T-helper 17 cell (primary cell): Measurements from ENCODE around the gene MRPL21. TPM values are rescaled to one million over a fixed set of nuclear protein-coding genes. Genes with fewer than 3 reads are reported as not detected.
A peak's percentile ranks its signal among the peaks of the same experiment; 100 is the strongest.

Experiments
- ATAC-seq: fragments of 150-1000 bp; cut with Tn5 transposase; 2 replicates; pipeline ENCODE4 v1.10.0; 2021; ENCODE audit warnings: mild to moderate bottlenecking, moderate library complexity
- DNase-seq, 3 donors: peaks; one replicate each; pipeline versions ENCODE4 v3.0.0 to v3.0.0-alpha.2; 2020 to 2021
- H3K9me3 ChIP-seq: one replicate; pipeline ENCODE4 v1.7.0; 2013; ENCODE audit warnings: low read length, mild to moderate bottlenecking; ENCODE audit not compliant: control insufficient read depth, poor library complexity, severe bottlenecking
- H3K27ac Mint-ChIP-seq: one replicate; pipeline ENCODE4 v1.8.0; 2022; ENCODE audit warnings: mild to moderate bottlenecking, moderate library complexity, mixed read lengths
- H3K27me3 Mint-ChIP-seq: one replicate; pipeline ENCODE4 v1.8.0; 2022; ENCODE audit warnings: mixed read lengths
- H3K36me3 Mint-ChIP-seq: one replicate; pipeline ENCODE4 v1.8.0; 2022; ENCODE audit warnings: low read depth, mixed read lengths
- H3K4me1 Mint-ChIP-seq: one replicate; pipeline ENCODE4 v1.8.0; 2022; ENCODE audit warnings: mild to moderate bottlenecking, mixed read lengths
- H3K4me3 Mint-ChIP-seq: one replicate; pipeline ENCODE4 v1.8.0; 2022; ENCODE audit warnings: mild to moderate bottlenecking, moderate library complexity, mixed read lengths
- total RNA-seq, 4 donors: library from RNA in 2 of 4; stranded (reverse) in 2 of 4; gene quantifications; one replicate each; pipeline ENCODE4 v1.2.3 and lab custom pipeline; 2022 to 2026

The MRPL21 gene
- 10 to 100 TPM; 34.4 to 37.2 TPM for total RNA-seq
- 16.7 to 34.6 reads per million in 2 donors for total RNA-seq (lab: John Stamatoyannopoulos, UW)

DNA sequence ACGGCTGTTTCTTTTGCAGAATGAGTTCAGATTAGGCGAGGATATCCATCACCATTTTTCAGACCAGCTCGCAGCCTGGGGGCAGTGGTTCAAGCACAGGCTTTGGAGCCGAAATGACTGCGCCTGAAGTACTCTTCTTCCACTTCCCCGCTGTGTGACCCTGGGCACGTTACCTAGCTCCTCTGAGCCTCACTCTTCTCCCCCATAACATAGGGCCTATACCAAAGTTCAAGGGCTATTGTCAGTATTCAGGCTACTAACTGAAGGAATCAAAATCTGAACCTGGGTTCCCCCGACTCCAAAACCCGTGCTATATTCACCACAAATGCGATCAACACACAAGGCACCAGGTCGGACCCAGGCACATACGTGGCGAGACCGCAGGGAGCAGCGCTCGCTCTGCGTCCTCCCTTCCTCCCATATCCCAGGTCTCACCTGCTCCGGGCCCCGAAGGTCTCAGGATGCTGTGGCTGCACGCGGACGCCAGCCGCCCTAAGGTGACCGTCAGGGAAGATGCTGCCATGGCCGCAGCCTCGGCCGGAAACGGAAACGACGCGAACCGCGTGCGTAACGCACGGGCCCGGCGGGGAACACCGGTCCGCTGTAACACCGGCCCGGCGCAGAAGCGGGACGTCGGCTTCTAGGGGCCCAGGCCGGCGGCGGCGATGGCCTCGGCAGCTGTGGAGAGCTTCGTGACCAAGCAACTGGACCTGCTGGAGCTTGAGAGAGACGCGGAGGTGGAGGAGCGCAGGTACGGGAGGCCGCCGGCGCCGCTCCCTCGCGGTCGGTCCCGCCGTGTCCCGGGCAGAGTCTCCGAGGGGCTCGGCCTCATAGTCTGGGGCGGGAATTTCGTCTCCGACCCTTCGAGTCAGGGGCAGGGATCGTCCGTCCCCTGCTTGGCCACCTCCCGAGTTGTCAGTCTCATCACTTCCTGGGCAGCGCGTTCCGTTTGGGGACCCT, at the start of gene MRPL21, which contains the start of gene IGHMBP2:
MRPL21 (minus strand) TSS at position 545 of the 960 bp plus-strand sequence; CDS start at position 523, 22 bp downstream.
IGHMBP2 (plus strand) TSS at position 604 of the 960 bp plus-strand sequence; CDS start at position 666, 62 bp downstream.
- peaks cover 4% of the 10 kb centered on the region for H3K36me3 Mint-ChIP-seq
- peak within 1 kb of the TSS; percentile 97 for H3K27ac Mint-ChIP-seq

DNA sequence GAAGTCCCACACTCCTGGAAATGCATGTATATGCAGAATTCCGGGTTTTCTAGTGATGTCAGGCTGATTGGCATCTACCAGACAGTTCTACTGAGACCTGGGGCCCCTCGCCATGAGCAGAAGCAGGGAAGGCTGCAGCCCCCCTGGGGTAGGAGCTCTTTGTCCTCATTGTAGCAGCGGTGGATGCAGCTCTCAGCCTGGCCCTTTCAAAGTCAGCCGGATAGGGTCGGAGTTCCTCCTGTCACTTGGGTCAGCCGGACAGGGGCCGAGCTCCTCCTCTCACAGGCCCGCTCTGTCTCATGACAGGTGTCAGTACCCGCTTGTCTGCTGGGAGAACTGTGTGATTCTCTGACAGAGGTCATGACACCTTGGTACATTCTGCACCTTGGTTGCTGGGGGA, 47.1 kb upstream of the MRPL21 start:
- ATAC-seq (no peak), DNase-seq (no peak)
- H3K27ac Mint-ChIP-seq: no peak overlapping the region
- H3K4me3 Mint-ChIP-seq: no peak overlapping the region
- H3K36me3 Mint-ChIP-seq: no peaks in the 10 kb centered on the region
- no peaks in the 10 kb centered on the region for H3K9me3 ChIP-seq
- H3K4me1 Mint-ChIP-seq: peaks cover 2% of the 10 kb centered on the region
- no peaks in the 10 kb centered on the region for H3K27me3 Mint-ChIP-seq

More for the DNA sequence above, at the start of gene MRPL21, which contains the start of gene IGHMBP2:
- H3K9me3 ChIP-seq: no peaks in the 10 kb centered on the region
- no peaks in the 10 kb centered on the region for H3K27me3 Mint-ChIP-seq
- H3K4me3 Mint-ChIP-seq: peak within 1 kb of the TSS; percentile 98
- peak; percentile 69 to 79 (median 69) for DNase-seq
- ATAC-seq: peak; percentile 97
- peaks cover 41% of the 10 kb centered on the region for H3K4me1 Mint-ChIP-seq

DNA sequence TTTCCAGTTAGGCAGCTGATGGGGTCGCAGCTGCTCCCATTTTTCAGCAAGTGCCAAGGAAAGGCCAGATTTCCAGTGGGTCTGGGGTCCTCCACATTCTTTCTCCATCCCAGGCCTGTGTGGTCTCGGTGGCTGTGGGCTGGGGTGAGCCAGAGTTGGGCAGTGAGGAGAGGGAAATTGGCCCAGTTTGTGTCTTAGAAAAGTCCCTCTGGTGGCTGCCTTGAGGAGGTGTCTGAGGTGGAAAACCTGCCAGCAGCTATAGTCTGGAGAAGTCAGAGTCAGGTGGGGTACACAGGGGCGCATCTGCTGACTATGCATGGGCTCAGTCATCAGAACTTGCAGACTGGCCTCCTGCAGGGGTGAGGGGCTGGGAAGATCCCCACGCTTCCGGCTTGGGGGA, 46.6 kb upstream of the MRPL21 start:
- Mint-ChIP-seq H3K27me3 (no peaks in the 10 kb centered on the region), H3K36me3 (no peaks in the 10 kb centered on the region), H3K27ac (no peak overlapping the region), H3K4me1 (no peaks in the 10 kb centered on the region), H3K4me3 (no peak overlapping the region)
- DNase-seq (no peak), ATAC-seq (no peak)
- no peaks in the 10 kb centered on the region for H3K9me3 ChIP-seq

DNA sequence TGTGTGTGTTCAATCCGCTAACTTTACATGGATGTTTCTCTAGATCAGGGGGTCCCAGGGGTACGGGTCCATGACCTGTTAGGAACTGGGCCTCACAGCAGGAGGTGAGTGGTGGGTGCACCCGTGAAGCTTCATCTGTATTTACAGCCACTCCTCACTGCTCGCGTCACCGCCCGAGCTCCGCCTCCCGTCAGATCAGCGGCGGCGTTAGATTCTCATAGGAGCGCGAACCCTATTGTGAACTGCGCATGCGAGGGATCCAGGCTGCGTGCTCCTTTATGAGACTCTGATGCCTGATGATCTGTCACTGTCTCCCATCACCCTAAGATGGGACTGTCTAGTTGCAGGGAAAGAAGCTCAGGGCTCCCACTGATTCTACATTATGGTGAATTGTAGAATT, 45.3 kb upstream of the MRPL21 start:
- peak overlapping the region; percentile 55 for H3K4me3 Mint-ChIP-seq
- H3K27ac Mint-ChIP-seq: no peak overlapping the region
- no peaks in the 10 kb centered on the region for H3K4me1 Mint-ChIP-seq
- ATAC-seq: no peak
- no peaks in the 10 kb centered on the region for H3K27me3 Mint-ChIP-seq
- no peaks in the 10 kb centered on the region for H3K9me3 ChIP-seq
- no peak for DNase-seq
- no peaks in the 10 kb centered on the region for H3K36me3 Mint-ChIP-seq

DNA sequence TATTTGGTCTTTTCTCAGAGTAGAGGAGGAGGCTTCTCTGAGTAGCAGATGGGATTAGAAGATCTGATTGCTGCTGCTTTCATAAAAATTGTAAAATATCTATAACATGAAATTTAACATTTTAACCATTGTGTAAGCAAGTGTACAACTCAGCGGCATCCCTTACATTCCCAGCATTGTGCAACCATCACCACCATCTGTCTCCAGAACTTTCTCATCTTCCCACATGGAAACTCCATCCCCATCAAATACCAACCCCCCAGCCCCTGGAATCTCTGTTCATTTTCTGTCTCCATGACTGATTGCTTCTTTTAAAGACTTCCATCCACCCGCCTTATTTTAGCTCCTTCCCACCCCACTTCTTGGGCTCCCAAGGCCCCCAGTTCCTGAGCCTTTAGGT, 44.9 kb upstream of the MRPL21 start:
- Mint-ChIP-seq H3K27ac (no peak overlapping the region), H3K36me3 (no peaks in the 10 kb centered on the region), H3K4me1 (no peaks in the 10 kb centered on the region), H3K27me3 (no peaks in the 10 kb centered on the region), H3K4me3 (peak overlapping the region; percentile 55)
- no peak for DNase-seq
- no peaks in the 10 kb centered on the region for H3K9me3 ChIP-seq
- ATAC-seq: no peak

DNA sequence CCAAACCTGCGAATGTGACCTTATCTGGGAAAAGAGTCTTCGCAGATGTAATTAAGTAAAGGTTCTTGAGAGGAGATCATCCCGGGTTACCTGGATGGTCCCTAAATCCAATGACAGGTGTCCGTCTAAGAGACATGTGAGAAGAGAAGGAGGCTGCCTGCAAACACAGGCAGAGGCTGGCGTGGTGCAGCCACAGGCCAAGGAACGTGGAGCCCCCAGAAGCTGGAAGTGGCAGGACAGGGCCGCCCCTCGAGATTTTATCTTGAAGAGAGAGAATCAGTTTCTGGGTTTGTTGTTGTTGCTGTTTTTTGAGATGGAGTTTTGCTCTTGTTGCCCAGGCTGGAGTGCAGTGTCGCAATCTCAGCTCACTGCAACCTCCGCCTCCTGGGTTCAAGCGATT, 43.5 kb upstream of the MRPL21 start:
- H3K9me3 ChIP-seq: no peaks in the 10 kb centered on the region
- Mint-ChIP-seq H3K27ac (no peak overlapping the region), H3K36me3 (no peaks in the 10 kb centered on the region), H3K4me3 (no peak overlapping the region), H3K4me1 (no peaks in the 10 kb centered on the region), H3K27me3 (no peaks in the 10 kb centered on the region)
- DNase-seq: no peak
- no peak for ATAC-seq

DNA sequence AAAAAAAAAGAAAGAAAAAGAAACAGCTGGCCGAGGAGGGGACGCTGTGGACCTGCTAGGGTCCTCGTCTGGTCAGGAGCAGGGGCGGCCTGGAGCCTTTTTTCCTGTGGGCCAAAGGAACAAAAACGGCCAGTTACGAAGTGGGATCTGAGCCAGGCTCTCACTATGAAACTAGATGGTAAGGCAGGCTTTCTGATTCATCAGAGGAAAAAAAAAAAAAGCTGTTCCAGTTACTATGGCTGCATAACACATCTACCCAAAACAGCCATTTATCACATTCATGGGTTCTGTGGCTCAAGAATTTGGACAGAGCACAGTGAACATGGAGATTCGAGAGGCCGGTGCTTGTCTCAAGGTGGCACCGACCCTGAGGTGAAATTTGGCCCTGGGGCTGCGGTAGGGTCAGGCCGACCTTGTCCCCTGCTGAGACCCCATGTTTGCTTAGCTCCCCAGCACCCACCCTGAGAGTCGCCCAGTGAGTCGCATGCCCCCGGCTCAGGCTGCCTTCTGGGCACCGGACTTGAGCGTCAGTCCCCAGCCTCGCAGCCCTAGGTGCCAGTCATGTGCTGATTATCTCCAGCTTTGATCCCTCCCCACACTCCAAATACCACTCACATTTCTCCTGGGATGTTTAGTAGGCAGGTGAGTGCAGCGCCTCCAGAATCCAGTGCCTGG, 42.9 kb upstream of the MRPL21 start:
- no peak for DNase-seq
- no peaks in the 10 kb centered on the region for H3K9me3 ChIP-seq
- ATAC-seq: no peak
- H3K36me3 Mint-ChIP-seq: no peaks in the 10 kb centered on the region
- H3K4me1 Mint-ChIP-seq: no peaks in the 10 kb centered on the region
- no peaks in the 10 kb centered on the region for H3K27me3 Mint-ChIP-seq
- no peak overlapping the region for H3K4me3 Mint-ChIP-seq
- no peak overlapping the region for H3K27ac Mint-ChIP-seq

DNA sequence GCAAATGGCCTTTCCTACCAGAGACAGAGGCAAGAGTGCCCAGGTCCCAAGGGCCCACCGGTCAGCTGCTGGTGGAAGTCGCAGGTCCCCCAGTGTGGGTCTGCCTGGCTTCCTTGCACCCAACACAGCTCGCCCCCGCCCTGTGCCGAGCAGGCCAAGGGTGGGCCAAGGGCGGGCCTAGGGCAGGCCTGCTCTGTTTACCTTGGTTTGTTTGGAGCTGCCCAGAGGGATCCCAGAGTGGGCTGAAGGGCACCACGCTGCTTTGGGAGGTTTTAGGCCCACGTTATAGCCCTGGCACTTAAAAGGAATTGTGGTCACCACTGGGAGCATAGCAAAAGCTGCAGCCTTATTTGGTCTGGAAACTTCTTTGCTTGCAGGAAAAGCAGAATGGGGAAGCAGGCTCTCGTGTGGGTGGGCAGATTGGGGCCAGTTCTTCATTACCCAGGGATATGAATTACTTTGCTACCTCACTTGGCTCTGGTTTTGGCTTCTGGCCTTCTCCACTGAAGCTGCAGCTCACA, 39.2 kb upstream of the MRPL21 start:
- H3K27me3 Mint-ChIP-seq: no peaks in the 10 kb centered on the region
- H3K27ac Mint-ChIP-seq: peak overlapping the region; percentile 19
- no peak for DNase-seq
- ATAC-seq: no peak
- H3K4me1 Mint-ChIP-seq: no peaks in the 10 kb centered on the region
- no peaks in the 10 kb centered on the region for H3K9me3 ChIP-seq
- no peak overlapping the region for H3K4me3 Mint-ChIP-seq
- peaks cover 4% of the 10 kb centered on the region for H3K36me3 Mint-ChIP-seq

DNA sequence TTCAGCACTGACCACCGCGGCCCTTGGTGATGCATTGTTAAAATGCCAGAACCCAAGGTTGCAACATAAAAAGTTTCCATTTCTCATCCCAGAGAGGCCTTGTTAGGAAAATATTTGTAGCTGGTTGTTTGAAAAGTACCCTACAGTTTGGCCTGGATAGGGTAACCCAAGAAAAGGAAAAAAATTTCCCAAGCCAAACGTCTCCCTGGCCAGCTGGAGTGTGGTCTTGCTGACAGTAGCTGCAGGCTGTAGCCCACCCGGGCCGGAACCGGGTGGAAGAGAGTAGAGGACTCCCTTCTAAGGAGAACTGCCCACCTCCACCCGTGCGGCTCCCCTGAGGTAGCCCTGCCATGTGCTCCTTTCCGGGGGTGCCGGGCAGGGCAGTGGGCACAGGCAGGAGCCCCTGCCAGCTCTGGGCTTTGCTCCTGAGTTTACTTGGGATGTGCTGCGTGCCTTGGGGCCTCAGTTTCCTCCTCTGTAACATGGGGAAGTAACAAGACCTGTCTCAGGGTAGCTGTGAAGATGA, 38.5 kb upstream of the MRPL21 start:
- no peaks in the 10 kb centered on the region for H3K9me3 ChIP-seq
- Mint-ChIP-seq H3K36me3 (peaks cover 4% of the 10 kb centered on the region), H3K27ac (no peak overlapping the region), H3K4me3 (no peak overlapping the region), H3K27me3 (no peaks in the 10 kb centered on the region), H3K4me1 (no peaks in the 10 kb centered on the region)
- no peak for ATAC-seq
- no peak for DNase-seq

DNA sequence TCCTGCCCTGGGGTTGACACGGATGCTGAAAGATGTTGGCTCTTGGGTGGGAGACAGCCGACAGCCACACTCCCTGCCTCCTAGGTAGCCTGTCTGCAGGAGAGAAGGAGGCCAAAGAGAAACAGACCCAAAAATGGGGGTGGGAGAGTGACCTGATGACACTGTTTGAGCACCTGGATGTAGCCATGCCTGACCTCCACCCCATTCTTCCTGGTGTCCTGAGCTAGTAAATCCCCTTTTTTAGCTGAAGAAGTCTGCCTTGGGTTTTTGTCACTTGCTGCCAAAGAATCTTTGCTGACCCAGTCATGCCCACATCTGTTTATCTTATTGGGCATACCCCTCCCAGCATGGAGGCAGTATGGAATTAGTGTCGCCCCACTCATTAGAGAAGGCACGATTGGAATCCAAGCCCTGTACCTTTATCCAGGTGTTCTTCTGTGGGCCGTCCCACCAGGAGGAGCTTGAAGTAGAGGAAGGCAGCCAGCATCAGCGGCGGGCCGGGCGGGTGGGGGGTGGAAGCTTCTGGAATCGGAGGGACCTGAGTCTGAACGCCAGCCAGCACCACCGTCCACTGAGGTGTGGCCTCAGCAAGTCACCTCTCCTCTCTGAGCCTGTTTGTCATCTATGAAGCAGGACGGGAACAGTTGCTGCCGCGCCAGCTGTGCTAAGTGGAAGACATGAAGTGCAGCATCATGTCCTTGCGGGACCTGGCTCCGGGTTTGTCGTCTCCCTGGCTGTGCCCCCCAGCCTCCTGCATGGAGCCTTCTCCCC, 37.9 kb upstream of the MRPL21 start:
- H3K4me3 Mint-ChIP-seq: no peak overlapping the region
- peaks cover 4% of the 10 kb centered on the region for H3K36me3 Mint-ChIP-seq
- no peaks in the 10 kb centered on the region for H3K27me3 Mint-ChIP-seq
- no peak overlapping the region for H3K27ac Mint-ChIP-seq
- H3K4me1 Mint-ChIP-seq: no peaks in the 10 kb centered on the region
- DNase-seq (no peak), ATAC-seq (no peak)
- no peaks in the 10 kb centered on the region for H3K9me3 ChIP-seq

DNA sequence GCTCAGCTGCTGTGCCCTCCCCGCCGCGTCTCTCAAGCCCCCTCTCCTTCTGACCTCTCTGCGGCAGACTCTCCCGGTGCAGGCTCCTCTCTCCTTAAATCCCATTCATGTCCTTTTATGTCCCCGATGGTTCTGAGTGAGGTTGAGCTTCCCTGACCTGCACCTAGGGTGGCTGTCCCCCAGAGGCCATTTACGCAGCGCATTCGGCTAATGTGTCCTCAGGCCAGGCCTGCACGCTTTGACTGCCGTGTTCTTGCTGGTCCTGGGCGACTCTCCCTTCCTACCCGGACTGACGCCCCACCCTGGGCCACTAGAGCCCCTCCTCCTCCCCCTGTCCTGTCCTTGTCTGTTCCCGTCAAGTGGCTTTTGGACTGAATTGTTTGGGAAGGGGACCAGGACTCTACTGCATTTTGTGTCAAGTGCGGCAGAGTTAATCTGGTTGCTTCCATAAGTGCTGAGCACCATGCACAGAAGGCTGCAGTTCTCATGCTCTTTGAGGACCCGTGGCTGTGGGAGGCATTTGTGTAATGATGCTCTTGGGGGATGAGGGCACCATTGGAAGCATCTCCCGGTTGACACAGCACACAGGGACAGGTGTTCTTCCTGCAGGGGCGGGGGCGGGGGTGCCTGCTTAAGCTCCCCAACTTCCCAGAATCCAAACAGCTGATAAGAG, 37.2 kb upstream of the MRPL21 start:
- Mint-ChIP-seq H3K27me3 (no peaks in the 10 kb centered on the region), H3K36me3 (peaks cover 4% of the 10 kb centered on the region), H3K4me1 (no peaks in the 10 kb centered on the region), H3K4me3 (peak overlapping the region; percentile 41), H3K27ac (no peak overlapping the region)
- no peaks in the 10 kb centered on the region for H3K9me3 ChIP-seq
- DNase-seq: no peak
- ATAC-seq: no peak
